Stimulated activated CD4-positive, alpha-beta T cell treated with anti-CD3 and anti-CD28 coated beads, Interleukin-15, amount 100 ng/mL, for 24 hours (primary cell): Measurements from ENCODE around the gene EXOSC6.
A peak's percentile ranks its signal among the peaks of the same experiment; 100 is the strongest.
"Not testable (repeated sequence)": the region's sequence is repeated elsewhere in the genome, so short reads cannot be mapped to it uniquely, and the experiment has no call there.

ENCODE experiments used
- DNase-seq: peaks from one replicate; pipeline ENCODE4 v3.0.0-alpha.2; 2020

The EXOSC6 gene

GRCh38 chr16:70251629-70252354 lies at the start of gene EXOSC6:
EXOSC6 (minus strand) TSS chr16:70251940; CDS start chr16:70251900, 40 bp downstream.
- peak; percentile 94 for DNase-seq

GRCh38 chr16:70301121-70301520 lies 49.4 kb upstream of the EXOSC6 start:
- DNase-seq: no peak

GRCh38 chr16:70298988-70299938 lies 47.5 kb upstream of the EXOSC6 start, which contains the start of gene DDX19B:
DDX19B (plus strand) TSS chr16:70299186; CDS start chr16:70299298, 112 bp downstream.
- DNase-seq: peak; percentile 77

- DNase-seq: no peak
Measured at GRCh38 chr16:70295634-70296033, 43.9 kb upstream of the EXOSC6 start.

- no peak for DNase-seq
Measured at GRCh38 chr16:70294385-70295025, 42.8 kb upstream of the EXOSC6 start.

- not testable (repeated sequence) for DNase-seq
Measured at GRCh38 chr16:70292148-70292547, 40.4 kb upstream of the EXOSC6 start.

GRCh38 chr16:70290949-70291519 lies 39.3 kb upstream of the EXOSC6 start:
- no peak for DNase-seq

- DNase-seq: peak; percentile 96
Measured at GRCh38 chr16:70289229-70290094, 37.7 kb upstream of the EXOSC6 start, which contains the start of gene AARS1. AARS1 (minus strand) TSS chr16:70289506; CDS start chr16:70282763, 6,743 bp downstream.

GRCh38 chr16:70287304-70287971 lies 35.7 kb upstream of the EXOSC6 start:
- not testable (repeated sequence) for DNase-seq

GRCh38 chr16:70276392-70276791 lies 24.7 kb upstream of the EXOSC6 start:
- DNase-seq: no peak

- no peak for DNase-seq
Measured at GRCh38 chr16:70271696-70272095, 20.0 kb upstream of the EXOSC6 start.

- DNase-seq: no peak
Measured at GRCh38 chr16:70270176-70270575, 18.4 kb upstream of the EXOSC6 start.

- no peak for DNase-seq
Measured at GRCh38 chr16:70269471-70269870, 17.7 kb upstream of the EXOSC6 start.

GRCh38 chr16:70267922-70268321 lies 16.2 kb upstream of the EXOSC6 start:
- not testable (repeated sequence) for DNase-seq

GRCh38 chr16:70267516-70267915 lies 15.8 kb upstream of the EXOSC6 start:
- peak; percentile 37 for DNase-seq

- not testable (repeated sequence) for DNase-seq
Measured at GRCh38 chr16:70259903-70260302, 8.2 kb upstream of the EXOSC6 start.

GRCh38 chr16:70258946-70259345 lies 7.2 kb upstream of the EXOSC6 start:
- no peak for DNase-seq

- DNase-seq: no peak
Measured at GRCh38 chr16:70258065-70258464, 6.3 kb upstream of the EXOSC6 start.

- DNase-seq: no peak
Measured at GRCh38 chr16:70257391-70257790, 5.7 kb upstream of the EXOSC6 start.

GRCh38 chr16:70255574-70255973 lies 3.8 kb upstream of the EXOSC6 start:
- DNase-seq: no peak

- DNase-seq: no peak
Measured at GRCh38 chr16:70254965-70255286, 3.2 kb upstream of the EXOSC6 start.
